Measurements from ENCODE around the gene CELF1. TPM values are rescaled to one million over a fixed set of nuclear protein-coding genes. Genes with fewer than 3 reads are reported as not detected.

The CELF1 gene
- total and polyA plus RNA-seq, 3 donors from 2014 or later: 74.3 to 208 (median 193) TPM

DNA sequence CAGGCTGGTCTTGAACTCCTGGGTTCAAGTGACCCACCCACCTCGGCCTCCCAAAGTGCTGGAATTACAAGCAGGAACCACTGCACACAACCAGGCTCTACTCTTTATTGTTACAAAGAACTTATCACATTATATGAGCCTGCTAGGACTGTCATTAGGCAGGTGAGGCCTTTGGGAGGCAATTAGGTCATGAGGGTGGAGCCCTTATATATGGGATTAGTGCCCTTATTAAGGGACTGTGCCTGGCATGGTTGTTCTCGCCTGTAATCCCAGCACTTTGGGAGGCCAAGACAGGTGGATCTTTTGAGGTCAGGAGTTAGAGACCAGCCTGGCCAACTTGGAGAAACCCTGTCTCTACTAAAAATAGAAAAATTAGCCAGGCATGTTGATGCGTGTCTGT lies 116.2 kb downstream of the CELF1 start:
- Histone ChIP-seq H3K9me3 (no peaks in the 10 kb centered on the region), H3K4me3 (no peak overlapping the region), H3K27ac (no peak overlapping the region), H3K36me3 (ENCODE audit: low read depth, missing control alignments) (no peaks in the 10 kb centered on the region), H3K27me3 (no peaks in the 10 kb centered on the region), H3K4me1 (peaks cover 17% of the 10 kb centered on the region)
- 96 to 100% methylated on average over 3 of the region's 3 CpGs for WGBS, 2 donors
- DNase-seq: no peak
- intact Hi-C loops (cut with DNase I; ENCODE audit: low total_unique reads): no loop called here
- TF ChIP-seq POLR2A (IDR thresholded peaks at IDR 0.05): no peak
- TF ChIP-seq, protein P1, sequence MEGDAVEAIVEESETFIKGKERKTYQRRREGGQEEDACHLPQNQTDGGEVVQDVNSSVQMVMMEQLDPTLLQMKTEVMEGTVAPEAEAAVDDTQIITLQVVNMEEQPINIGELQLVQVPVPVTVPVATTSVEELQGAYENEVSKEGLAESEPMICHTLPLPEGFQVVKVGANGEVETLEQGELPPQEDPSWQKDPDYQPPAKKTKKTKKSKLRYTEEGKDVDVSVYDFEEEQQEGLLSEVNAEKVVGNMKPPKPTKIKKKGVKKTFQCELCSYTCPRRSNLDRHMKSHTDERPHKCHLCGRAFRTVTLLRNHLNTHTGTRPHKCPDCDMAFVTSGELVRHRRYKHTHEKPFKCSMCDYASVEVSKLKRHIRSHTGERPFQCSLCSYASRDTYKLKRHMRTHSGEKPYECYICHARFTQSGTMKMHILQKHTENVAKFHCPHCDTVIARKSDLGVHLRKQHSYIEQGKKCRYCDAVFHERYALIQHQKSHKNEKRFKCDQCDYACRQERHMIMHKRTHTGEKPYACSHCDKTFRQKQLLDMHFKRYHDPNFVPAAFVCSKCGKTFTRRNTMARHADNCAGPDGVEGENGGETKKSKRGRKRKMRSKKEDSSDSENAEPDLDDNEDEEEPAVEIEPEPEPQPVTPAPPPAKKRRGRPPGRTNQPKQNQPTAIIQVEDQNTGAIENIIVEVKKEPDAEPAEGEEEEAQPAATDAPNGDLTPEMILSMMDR (IDR thresholded peaks at IDR 0.05): no peak

DNA sequence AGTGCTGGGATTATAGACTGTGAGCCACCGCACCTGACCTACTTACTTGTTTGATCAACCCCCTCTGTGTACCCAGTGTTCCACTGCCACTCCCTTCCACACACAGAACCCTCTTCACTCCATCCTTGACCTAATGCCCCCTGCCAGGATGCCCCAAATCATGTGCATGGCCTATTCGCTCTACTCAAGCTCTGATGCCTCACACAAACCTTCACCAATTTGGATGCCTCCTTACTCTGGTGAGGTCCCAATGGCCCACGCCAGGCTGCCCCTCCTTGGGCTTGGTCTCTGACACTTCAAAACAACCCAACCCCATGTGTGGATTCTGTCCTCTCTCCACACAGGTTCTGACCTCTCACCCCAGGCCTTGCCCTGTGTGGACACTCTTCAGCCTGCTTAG lies 117.2 kb downstream of the CELF1 start:
- TF ChIP-seq POLR2A (IDR thresholded peaks at IDR 0.05): no peak
- TF ChIP-seq, protein P1 (IDR thresholded peaks at IDR 0.05): no peak
- H3K27ac ChIP-seq: no peak overlapping the region
- no peak for DNase-seq
- H3K36me3 ChIP-seq (ENCODE audit: low read depth, missing control alignments): no peaks in the 10 kb centered on the region
- no peaks in the 10 kb centered on the region for H3K27me3 ChIP-seq
- no peaks in the 10 kb centered on the region for H3K9me3 ChIP-seq
- intact Hi-C loops (cut with DNase I; ENCODE audit: low total_unique reads): no loop called here
- no peak overlapping the region for H3K4me3 ChIP-seq
- WGBS, 2 donors: 87 to 89% methylated on average over 3 of the region's 3 CpGs
- peaks cover 17% of the 10 kb centered on the region for H3K4me1 ChIP-seq

DNA sequence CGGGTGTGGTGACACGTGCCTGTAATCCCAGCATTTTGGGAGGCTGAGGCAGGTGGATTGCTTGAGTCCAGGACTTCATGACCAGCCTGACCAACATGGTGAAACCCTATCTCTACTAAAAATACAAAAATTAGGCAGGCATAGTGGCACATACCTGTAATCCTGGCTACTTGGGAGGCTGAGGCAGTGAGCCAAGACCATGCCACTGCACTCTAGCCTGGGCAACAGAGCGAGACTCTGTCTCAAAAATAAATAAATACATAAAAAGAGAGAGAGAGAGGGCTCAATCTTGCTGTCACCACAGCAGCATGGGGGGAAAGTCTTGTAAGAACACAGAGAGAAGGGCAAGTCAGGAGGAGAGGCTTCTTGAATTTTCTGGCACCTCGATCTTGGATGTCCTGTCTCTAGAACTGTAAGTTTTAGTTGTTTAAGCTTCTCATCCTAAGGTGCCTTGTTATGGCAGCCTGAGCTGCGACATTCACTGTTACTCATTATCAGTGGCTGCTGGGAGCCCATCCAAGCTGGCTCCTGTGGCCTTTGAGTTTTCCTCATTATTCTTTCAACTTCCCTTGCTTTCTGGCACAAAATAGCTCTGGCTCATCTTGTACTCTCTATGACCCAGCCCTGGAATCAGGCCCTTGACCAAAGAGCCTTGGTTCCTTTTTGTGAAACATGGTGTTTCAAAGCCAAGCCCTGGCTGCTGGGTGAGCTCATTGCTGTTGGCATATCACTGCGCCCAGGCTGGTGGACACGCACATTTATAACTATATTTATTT lies 118.7 kb downstream of the CELF1 start:
- intact Hi-C loops (cut with DNase I; ENCODE audit: low total_unique reads): no loop called here
- DNase-seq: peak; percentile 71
- H3K27ac ChIP-seq: peak overlapping the region in 1 of 2 donors; percentile 60
- H3K9me3 ChIP-seq: no peaks in the 10 kb centered on the region
- no peaks in the 10 kb centered on the region for H3K27me3 ChIP-seq
- TF ChIP-seq, protein P1 (IDR thresholded peaks at IDR 0.05): no peak
- TF ChIP-seq POLR2A (IDR thresholded peaks at IDR 0.05): no peak
- H3K4me1 ChIP-seq: peaks cover 17% of the 10 kb centered on the region
- WGBS, 2 donors: 55 to 66% methylated on average over 7 of the region's 7 CpGs
- no peak overlapping the region for H3K4me3 ChIP-seq
- H3K36me3 ChIP-seq (ENCODE audit: low read depth, missing control alignments): no peaks in the 10 kb centered on the region

DNA sequence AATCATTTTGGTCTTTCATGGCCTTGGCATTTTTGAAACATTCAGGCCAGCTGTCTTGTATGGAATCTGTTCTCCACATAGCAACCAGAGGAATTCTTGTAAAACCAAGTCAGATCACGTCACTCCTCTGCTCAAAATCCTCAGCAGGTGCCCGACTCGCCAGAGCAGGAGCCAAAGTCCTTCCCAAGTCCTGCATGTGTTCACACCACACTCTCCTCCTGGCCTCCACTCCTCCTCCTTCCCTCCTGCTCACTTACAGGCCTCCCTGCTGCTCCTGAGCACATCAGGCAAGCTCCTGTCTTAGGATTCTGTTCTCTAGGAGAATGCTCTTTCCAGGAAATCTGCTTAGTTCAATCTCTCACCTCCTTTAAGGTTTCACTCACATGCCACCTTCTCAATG lies 119.8 kb downstream of the CELF1 start:
- intact Hi-C loops (cut with DNase I; ENCODE audit: low total_unique reads): no loop called here
- TF ChIP-seq POLR2A (IDR thresholded peaks at IDR 0.05): no peak
- TF ChIP-seq, protein P1 (IDR thresholded peaks at IDR 0.05): no peak
- Histone ChIP-seq H3K36me3 (ENCODE audit: low read depth, missing control alignments) (no peaks in the 10 kb centered on the region), H3K27me3 (no peaks in the 10 kb centered on the region), H3K27ac (no peak overlapping the region), H3K4me3 (no peak overlapping the region), H3K9me3 (no peaks in the 10 kb centered on the region), H3K4me1 (peaks cover 17% of the 10 kb centered on the region)
- WGBS, 2 donors: 75 to 79% methylated on average over 3 of the region's 3 CpGs
- no peak for DNase-seq
